K562 (cell line): ENCODE results near the gene SET. TPM values are rescaled to one million over a fixed set of nuclear protein-coding genes. Genes with fewer than 3 reads are reported as not detected.

ENCODE experiments used
- ATAC-seq: fragments of 200-7000 bp; cut with Tn5 transposase; 3 replicates; pipeline ENCODE4 v1.9.1; 2020; ENCODE audit warnings: moderate library complexity
- BruUV-seq: library from RNA; stranded (reverse); fragments of 400-500 nt; replicated peaks from 2 replicates; lab custom pipeline; 2021; lab: Mats Ljungman, UMichigan
- CTCF ChIA-PET: fragments of 300-600 bp; formaldehyde crosslinking; extraction: SDS; loops from one replicate; lab custom pipeline; 2021; ENCODE audit warnings: low intra/inter-chr PET ratio; lab: Yijun Ruan, JAX
- POLR2A ChIA-PET: fragments of 300-600, 350-650 bp; sonication (Branson Sonifier 250); formaldehyde crosslinking; extraction: SDS; loops from one replicate; lab custom pipeline; 2021; ENCODE audit warnings: antibody characterized with exemption, inconsistent platforms; lab: Yijun Ruan, JAX
- DNase-seq, 4 experiments: peaks; one replicate each; pipeline versions ENCODE4 v3.0.0 to v3.0.0-alpha.2; 2011 to 2018; ENCODE audit warnings: low spot score in 3 of 4, mixed read lengths in 3 of 4; ENCODE audit errors: extremely low read depth in 1 of 4
- FAIRE-seq: peaks from 2 replicates; lab custom pipeline; 2011; peaks lifted over from hg19 to GRCh38; lab: Jason Lieb, UNC
- H2AFZ ChIP-seq: 2 replicates; pipeline ENCODE4 v1.6.0; 2011; ENCODE audit warnings: low read depth, low read length, control low read depth, inconsistent platforms
- H3K27ac ChIP-seq: fragments of 200-600 bp; 3 replicates; pipeline ENCODE4 v1.8.0; 2011; ENCODE audit warnings: low read depth, mild to moderate bottlenecking, control low read depth, inconsistent platforms, low read length, moderate library complexity, mixed read lengths; ENCODE audit errors: extremely low read depth
- H3K27me3 ChIP-seq, 2 experiments: fragments of 300-600 bp in 1 of 2; 2 replicates in 1 of 2; 3 replicates in 1 of 2; pipeline versions ENCODE4 v1.6.0 to v1.8.0; 2011; ENCODE audit warnings: inconsistent platforms in 2 of 2, low read length in 2 of 2, mild to moderate bottlenecking in 1 of 2, mixed read lengths in 1 of 2, moderate library complexity in 1 of 2; ENCODE audit not compliant: control insufficient read depth in 2 of 2, insufficient read depth in 2 of 2
- H3K36me3 ChIP-seq: fragments of 300-600 bp; 3 replicates; pipeline ENCODE4 v1.8.0; 2011; ENCODE audit warnings: mild to moderate bottlenecking, low read length, inconsistent platforms; ENCODE audit not compliant: control insufficient read depth, insufficient read depth
- H3K4me1 ChIP-seq, 2 experiments: fragments of 200-600 bp in 1 of 2; replicated peaks in 1 of 2; 2 replicates in 1 of 2; 3 replicates in 1 of 2; pipeline versions ENCODE4 v1.5.1 to v1.8.0; 2011; ENCODE audit warnings: inconsistent platforms in 2 of 2, low read length in 2 of 2, mild to moderate bottlenecking in 1 of 2, mixed read lengths in 1 of 2, moderate library complexity in 1 of 2; ENCODE audit not compliant: control insufficient read depth in 2 of 2, insufficient read depth in 2 of 2
- H3K4me2 ChIP-seq: 2 replicates; pipeline ENCODE4 v1.6.1; 2011; ENCODE audit warnings: low read length, control low read depth, inconsistent platforms, mixed read lengths; ENCODE audit not compliant: insufficient read depth
- H3K4me3 ChIP-seq: fragments of 200-600 bp; sonication (generic), shearing (Covaris generic); 2 replicates; pipeline ENCODE4 v1.5.1; 2016; ENCODE audit warnings: control low read depth, inconsistent platforms
- H3K79me2 ChIP-seq: fragments of 200-600 bp; 3 replicates; pipeline ENCODE4 v1.8.0; 2011; ENCODE audit warnings: low read length, inconsistent platforms; ENCODE audit not compliant: control insufficient read depth, insufficient read depth
- H3K9ac ChIP-seq, 2 experiments: 2 replicates each; pipeline versions ENCODE4 v1.6.0 to v1.6.1; 2011; ENCODE audit warnings: low read depth in 2 of 2, low read length in 2 of 2, control low read depth in 1 of 2, inconsistent platforms in 1 of 2, mild to moderate bottlenecking in 1 of 2, mixed read lengths in 1 of 2; ENCODE audit not compliant: insufficient read depth in 1 of 2
- H3K9me1 ChIP-seq: one replicate; pipeline ENCODE4 v1.6.0; 2011; ENCODE audit warnings: inconsistent platforms, mild to moderate bottlenecking, low read length, moderate library complexity; ENCODE audit not compliant: control insufficient read depth, insufficient read depth
- H3K9me3 ChIP-seq: replicated peaks from 2 replicates; pipeline ENCODE4 v1.5.1; 2011; ENCODE audit warnings: low read depth, low read length, inconsistent platforms; ENCODE audit not compliant: control insufficient read depth, insufficient read depth
- H4K20me1 ChIP-seq: replicated peaks from 2 replicates; pipeline ENCODE4 v1.6.1; 2011; ENCODE audit warnings: low read length, inconsistent platforms, mixed read lengths; ENCODE audit not compliant: control insufficient read depth, insufficient read depth
- CEBPB ChIP-seq: fragments of 450-650 bp; IDR thresholded peaks from 2 replicates; pipeline ENCODE4 v1.6.1; 2016; ENCODE audit warnings: missing genetic modification characterization, missing compliant biosample characterization
- DMBX1 ChIP-seq: fragments of 250-450 bp; sonication (Bioruptor Pico); IDR thresholded peaks from 2 replicates; pipeline ENCODE4 v1.8.0; 2022; ENCODE audit warnings: inconsistent platforms, mild to moderate bottlenecking, moderate library complexity, borderline replicate concordance
- EP400 ChIP-seq: fragments of 450-650 bp; IDR thresholded peaks from 2 replicates; pipeline ENCODE4 v1.6.1; 2017; ENCODE audit warnings: antibody characterized with exemption, mild to moderate bottlenecking, moderate library complexity
- IRF9 ChIP-seq: fragments of 450-650 bp; IDR thresholded peaks from 2 replicates; pipeline ENCODE4 v1.6.1; 2016; ENCODE audit warnings: missing biosample characterization, missing genetic modification characterization
- JUND ChIP-seq, 2 experiments: IDR thresholded peaks; 2 replicates in 1 of 2; 3 replicates in 1 of 2; pipeline ENCODE4 v1.6.1; 2011; ENCODE audit warnings: borderline replicate concordance in 2 of 2, low read depth in 2 of 2, low read length in 2 of 2, improper control_type of control experiment in 1 of 2, missing biosample characterization in 1 of 2, missing genetic modification characterization in 1 of 2, missing genetic modification reagents in 1 of 2
- KLF1 ChIP-seq: fragments of 450-650 bp; IDR thresholded peaks from 2 replicates; pipeline ENCODE4 v1.6.1; 2016; ENCODE audit warnings: missing genetic modification characterization, missing compliant biosample characterization
- MIER1 ChIP-seq: fragments of 450-650 bp; IDR thresholded peaks from 2 replicates; pipeline ENCODE4 v1.6.1; 2016; ENCODE audit warnings: antibody characterized with exemption, mild to moderate bottlenecking, low read depth
- MYNN ChIP-seq, 2 experiments: sonication (generic); formaldehyde crosslinking in 1 of 2; IDR thresholded peaks; 2 replicates each; pipeline versions ENCODE4 v1.5.0 to v1.6.1; 2016 to 2020; ENCODE audit warnings: antibody characterized with exemption in 1 of 2, missing genetic modification reagents in 1 of 2
- RBM17 ChIP-seq: fragments of 200-400 bp; formaldehyde crosslinking; IDR thresholded peaks from 2 replicates; pipeline ENCODE4 v1.6.1; 2017; ENCODE audit warnings: low read depth, mild to moderate bottlenecking, low read length, borderline replicate concordance
- TAL1 ChIP-seq: fragments of 450-650 bp; IDR thresholded peaks from 2 replicates; pipeline ENCODE4 v1.6.1; 2016; ENCODE audit warnings: mild to moderate bottlenecking
- U2AF1 ChIP-seq: fragments of 200-400 bp; formaldehyde crosslinking; optimal IDR thresholded peaks from 2 replicates; pipeline ENCODE3; 2017; ENCODE audit warnings: mild to moderate bottlenecking, low read depth, low read length, moderate library complexity
- ZNF318 ChIP-seq, 2 experiments: fragments of 450-650 bp; IDR thresholded peaks; 2 replicates each; pipeline ENCODE4 v1.6.1; 2016; ENCODE audit warnings: mild to moderate bottlenecking in 2 of 2, borderline replicate concordance in 1 of 2, low read depth in 1 of 2, moderate library complexity in 1 of 2
- ZNF551 ChIP-seq: fragments of 250-450 bp; sonication (Bioruptor Pico); IDR thresholded peaks from 2 replicates; pipeline ENCODE4 v1.5.0; 2021; ENCODE audit warnings: mild to moderate bottlenecking, moderate library complexity
- WGBS: fragments of 100-300 bp; shearing (Covaris generic); methylation state at CpG from one replicate; pipeline ENCODE4 v1.1.6; 2016; ENCODE audit warnings: low coverage, mixed read lengths; ENCODE audit not compliant: insufficient coverage; ENCODE audit errors: missing lambda C conversion rate; 5-methylcytosine and 5-hydroxymethylcytosine counted together
- in situ Hi-C: fragments of 300-500 bp; cut with MboI; formaldehyde crosslinking; loops from 4 replicates; pipeline ENCODE4 v1.15.0; 2018; ENCODE audit warnings: inconsistent platforms, mixed read lengths
- intact Hi-C: fragments of 100-400 bp; cut with micrococcal nuclease; formaldehyde crosslinking; loops from 2 replicates; pipeline ENCODE4 v1.14.2; 2022
- polyA plus RNA-seq, 8 experiments: library from polyadenylated mRNA; depleted of rRNA in 4 of 8; stranded (reverse) in 5 of 8; unstranded in 3 of 8; fragments of >200 nt; fragmentation: Nextera tagmentation in 2 of 8; fragmentation: Illumina TruSeq in 1 of 8; extraction: Ambion mirVana in 2 of 8; extraction: Trizol in 1 of 8; gene quantifications; 2 replicates each; pipeline versions ENCODE4 v1.2.1 to v1.2.3, GENCODE V29; 2011 to 2014; ENCODE audit warnings: inconsistent platforms in 1 of 8, missing spikeins in 1 of 8
- total RNA-seq, 7 experiments: library from RNA; depleted of rRNA in 6 of 7; stranded (reverse); fragments of >200 nt in 6 of 7; fragmentation: Illumina TruSeq in 2 of 7; extraction: Trizol in 2 of 7; gene quantifications; 2 replicates each; pipeline versions ENCODE4 v1.2.1 to v1.2.3, GENCODE V29; 2011 to 2021; ENCODE audit warnings: low replicate concordance in 1 of 7

Gene SET
- total and polyA plus RNA-seq, 9 of the 15 experiments (the other 6 are each of a cell fraction or from before 2014, with no cell fraction given), result 404 to 1,447 (median 907) TPM

GRCh38 chr9:128642675-128643245 is 46.3 kb upstream of the SET start:
- FAIRE-seq, result no peak
- no peak for ATAC-seq
- Histone ChIP-seq H3K4me2 (no peak overlapping the region), H2AFZ (no peak overlapping the region), H4K20me1 (peaks cover 6% of the 10 kb centered on the region), H3K9me1 (no peaks in the 10 kb centered on the region), H3K27me3 (no peaks in the 10 kb centered on the region), H3K9me3 (no peaks in the 10 kb centered on the region), H3K4me3 (no peak overlapping the region), H3K9ac (no peak overlapping the region), H3K79me2 (peaks cover 22% of the 10 kb centered on the region), H3K4me1 (no peaks in the 10 kb centered on the region; a peak in 1 of 5 replicates), H3K36me3 (peaks cover 47% of the 10 kb centered on the region), H3K27ac (no peak overlapping the region)
- no TSS peak for BruUV-seq
- WGBS, result 92% methylated on average over 12 of the region's 12 CpGs
- CTCF ChIA-PET, result no interaction called here
- no peak for DNase-seq
- intact Hi-C loops, result no loop called here
- POLR2A ChIA-PET, result no interaction called here
- in situ Hi-C loops, result no loop called here
- TF ChIP-seq DMBX1 (CRISPR knock-in tag), result no peak
- no peak for TF ChIP-seq MYNN (IDR thresholded peaks at IDR 0.05)
- no peak for TF ChIP-seq MYNN (CRISPR knock-in tag; IDR thresholded peaks at IDR 0.05)
- no peak for TF ChIP-seq ZNF551 (CRISPR knock-in tag)
- no peak for TF ChIP-seq MIER1
- no peak for TF ChIP-seq JUND (IDR thresholded peaks at IDR 0.05; ENCODE audit: borderline replicate concordance, low read depth, low read length)
- TF ChIP-seq JUND (tag; IDR thresholded peaks at IDR 0.05; ENCODE audit: borderline replicate concordance, low read depth, low read length), result no peak
- TF ChIP-seq U2AF1, result no peak
- no peak for TF ChIP-seq IRF9 (tag)
- TF ChIP-seq EP400, result no peak
- TF ChIP-seq RBM17, result no peak
- no peak for TF ChIP-seq TAL1
- no peak for TF ChIP-seq ZNF318 (IDR thresholded peaks at IDR 0.05; ENCODE audit: borderline replicate concordance in 1 of 2, low read depth in 1 of 2)
- TF ChIP-seq CEBPB, result no peak
- TF ChIP-seq KLF1 (tag), result no peak
